HFFc6 (cell line): ENCODE measurements around the gene PRKCD. TPM values are rescaled to one million over a fixed set of nuclear protein-coding genes. Genes with fewer than 3 reads are reported as not detected.

Experiments
- DNase-seq: peaks from one replicate; pipeline ENCODE4 v3.0.0-alpha.2; 2018
- H3K27ac Mint-ChIP-seq: 2 replicates; pipeline ENCODE4 v1.8.0; 2020; ENCODE audit warnings: mild to moderate bottlenecking, mixed read lengths
- H3K27me3 Mint-ChIP-seq: 2 replicates; pipeline ENCODE4 v1.8.0; 2021; ENCODE audit warnings: mild to moderate bottlenecking, moderate library complexity, mixed read lengths; ENCODE audit not compliant: insufficient read depth
- H3K36me3 Mint-ChIP-seq: 2 replicates; pipeline ENCODE4 v1.8.0; 2021; ENCODE audit warnings: low read depth, mixed read lengths
- H3K4me1 Mint-ChIP-seq: 2 replicates; pipeline ENCODE4 v1.8.0; 2020; ENCODE audit warnings: low read depth, mixed read lengths
- H3K4me3 Mint-ChIP-seq: 2 replicates; pipeline ENCODE4 v1.8.0; 2020; ENCODE audit warnings: mild to moderate bottlenecking, moderate library complexity, mixed read lengths
- H3K9me3 Mint-ChIP-seq: 2 replicates; pipeline ENCODE4 v1.8.0; 2020; ENCODE audit warnings: mild to moderate bottlenecking, mixed read lengths
- total RNA-seq, 6 experiments: library from RNA; stranded (reverse); fragmentation: NEBNext Ultra II Directional; extraction: Animal tissue kit (Norgen Biotek cat#: 25700); gene quantifications; 2 replicates in 1 of 6; 3 replicates in 5 of 6; pipeline ENCODE4 v1.2.3, GENCODE V29; 2021
- TF ChIP-seq, protein P1 (sequence below): fragments of 200-600 bp; sonication (generic); IDR thresholded peaks from 2 replicates; pipeline ENCODE4 v1.5.0; 2021; ENCODE audit warnings: antibody characterized with exemption, mild to moderate bottlenecking

PRKCD gene
- total RNA-seq, 6 experiments from 2014 or later, result 15.5 to 21.9 (median 20.0) TPM

DNA sequence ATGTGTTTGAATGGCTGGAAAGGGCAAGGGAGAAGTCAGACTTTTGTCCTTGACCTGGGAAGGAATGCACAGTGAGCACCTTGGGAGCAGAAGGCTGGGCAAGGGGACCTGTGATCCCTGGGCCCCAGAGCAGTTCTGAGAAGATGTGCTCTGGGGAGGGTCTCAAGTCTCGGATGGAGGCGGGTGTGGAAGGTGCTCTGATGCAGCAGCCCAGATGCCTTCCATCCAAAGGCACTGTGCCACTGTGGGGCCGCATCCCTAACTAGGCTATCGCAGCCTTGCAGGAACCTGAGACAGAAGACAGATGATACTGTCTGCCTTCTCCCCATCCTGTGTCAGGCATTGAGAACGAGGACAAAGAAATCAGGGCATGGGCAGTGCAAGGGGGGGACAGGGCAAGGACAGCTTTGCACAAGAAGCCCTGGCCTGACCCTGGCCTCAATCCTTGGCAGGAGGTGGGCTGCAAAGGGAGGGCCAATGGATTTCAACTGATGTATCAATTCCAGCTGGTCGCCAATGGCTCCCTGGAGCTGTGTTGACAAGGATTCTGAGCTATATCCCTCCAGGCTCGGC lies 14.6 kb upstream of the PRKCD start:
- TF ChIP-seq, protein P1, sequence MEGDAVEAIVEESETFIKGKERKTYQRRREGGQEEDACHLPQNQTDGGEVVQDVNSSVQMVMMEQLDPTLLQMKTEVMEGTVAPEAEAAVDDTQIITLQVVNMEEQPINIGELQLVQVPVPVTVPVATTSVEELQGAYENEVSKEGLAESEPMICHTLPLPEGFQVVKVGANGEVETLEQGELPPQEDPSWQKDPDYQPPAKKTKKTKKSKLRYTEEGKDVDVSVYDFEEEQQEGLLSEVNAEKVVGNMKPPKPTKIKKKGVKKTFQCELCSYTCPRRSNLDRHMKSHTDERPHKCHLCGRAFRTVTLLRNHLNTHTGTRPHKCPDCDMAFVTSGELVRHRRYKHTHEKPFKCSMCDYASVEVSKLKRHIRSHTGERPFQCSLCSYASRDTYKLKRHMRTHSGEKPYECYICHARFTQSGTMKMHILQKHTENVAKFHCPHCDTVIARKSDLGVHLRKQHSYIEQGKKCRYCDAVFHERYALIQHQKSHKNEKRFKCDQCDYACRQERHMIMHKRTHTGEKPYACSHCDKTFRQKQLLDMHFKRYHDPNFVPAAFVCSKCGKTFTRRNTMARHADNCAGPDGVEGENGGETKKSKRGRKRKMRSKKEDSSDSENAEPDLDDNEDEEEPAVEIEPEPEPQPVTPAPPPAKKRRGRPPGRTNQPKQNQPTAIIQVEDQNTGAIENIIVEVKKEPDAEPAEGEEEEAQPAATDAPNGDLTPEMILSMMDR, result no peak
- DNase-seq, result no peak
- H3K4me1 Mint-ChIP-seq, result peaks cover 18% of the 10 kb centered on the region
- no peaks in the 10 kb centered on the region for H3K36me3 Mint-ChIP-seq
- H3K4me3 Mint-ChIP-seq, result no peak overlapping the region
- H3K27ac Mint-ChIP-seq, result no peak overlapping the region
- no peaks in the 10 kb centered on the region for H3K9me3 Mint-ChIP-seq
- H3K27me3 Mint-ChIP-seq, result no peaks in the 10 kb centered on the region; the same call in 1 of the 2 replicates

DNA sequence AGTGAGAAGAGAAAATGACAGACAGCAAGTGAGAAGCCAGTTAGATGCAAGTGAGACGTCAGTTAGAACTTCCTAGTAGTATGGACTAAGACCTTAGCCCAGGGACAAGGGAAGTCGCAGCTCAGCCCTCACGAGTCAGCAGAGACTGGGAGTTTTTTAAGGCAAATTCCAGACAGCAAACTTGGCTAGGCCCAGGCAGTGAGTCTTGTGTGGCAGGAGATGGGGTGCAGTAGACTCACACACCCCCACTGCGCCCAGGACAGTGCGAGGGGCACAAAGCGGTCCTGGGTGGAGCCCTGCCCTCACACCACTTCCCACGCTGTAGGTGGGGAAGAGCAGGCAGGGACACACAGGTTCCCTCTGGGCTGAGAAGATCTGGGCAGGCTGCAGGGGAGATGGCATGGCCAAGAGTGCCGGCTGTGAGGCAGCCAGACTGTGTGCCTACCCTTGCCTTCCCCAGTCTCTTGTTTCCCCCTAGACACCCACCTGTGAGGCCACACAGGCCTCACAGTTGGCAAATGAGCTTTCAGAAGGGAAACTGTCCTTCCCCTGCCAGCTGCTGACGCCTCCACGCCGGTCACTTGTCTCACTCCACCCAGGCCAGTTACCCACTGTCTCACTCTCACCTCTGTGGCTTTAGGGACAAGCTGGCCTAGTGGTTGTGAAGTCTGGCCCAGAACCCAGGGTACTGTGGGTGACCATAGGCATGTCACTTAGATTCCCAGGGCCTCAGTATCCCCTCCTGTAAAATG lies 13.7 kb upstream of the PRKCD start:
- TF ChIP-seq, protein P1, result no peak
- Mint-ChIP-seq H3K27ac (no peak overlapping the region), H3K4me3 (no peak overlapping the region), H3K36me3 (no peaks in the 10 kb centered on the region), H3K27me3 (no peaks in the 10 kb centered on the region; the same call in 1 of the 2 replicates), H3K4me1 (peaks cover 18% of the 10 kb centered on the region), H3K9me3 (no peaks in the 10 kb centered on the region)
- DNase-seq, result no peak

DNA sequence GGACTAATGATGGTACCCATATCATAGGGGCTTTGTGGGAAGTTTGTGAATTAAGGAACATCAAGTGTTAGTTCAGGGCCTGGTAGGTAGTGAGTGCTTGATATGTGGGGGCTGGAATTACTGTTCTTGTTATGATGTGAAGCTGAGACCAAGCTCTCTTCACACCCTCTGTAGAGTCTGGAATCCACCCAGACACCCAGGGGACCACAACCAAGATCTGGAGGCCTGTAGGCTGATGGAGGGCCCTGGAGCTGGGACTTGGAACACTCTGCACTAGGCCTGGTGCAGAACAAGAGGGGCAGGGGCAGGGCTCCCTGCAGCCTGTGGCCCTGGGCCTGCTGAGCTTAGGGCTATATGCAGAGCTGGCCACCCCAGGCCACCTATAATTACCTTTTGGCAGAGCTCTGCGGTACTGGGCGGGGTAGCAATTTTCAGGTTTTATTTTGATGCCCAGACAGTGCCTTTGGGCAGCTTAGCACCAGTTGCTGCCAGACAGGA lies 13.1 kb upstream of the PRKCD start:
- H3K9me3 Mint-ChIP-seq, result no peaks in the 10 kb centered on the region
- no peaks in the 10 kb centered on the region for H3K36me3 Mint-ChIP-seq
- H3K4me3 Mint-ChIP-seq, result no peak overlapping the region
- H3K27ac Mint-ChIP-seq, result no peak overlapping the region
- H3K27me3 Mint-ChIP-seq, result peaks cover 2% of the 10 kb centered on the region; the same call in 1 of the 2 replicates
- TF ChIP-seq, protein P1, result no peak
- no peak for DNase-seq
- H3K4me1 Mint-ChIP-seq, result peaks cover 18% of the 10 kb centered on the region

DNA sequence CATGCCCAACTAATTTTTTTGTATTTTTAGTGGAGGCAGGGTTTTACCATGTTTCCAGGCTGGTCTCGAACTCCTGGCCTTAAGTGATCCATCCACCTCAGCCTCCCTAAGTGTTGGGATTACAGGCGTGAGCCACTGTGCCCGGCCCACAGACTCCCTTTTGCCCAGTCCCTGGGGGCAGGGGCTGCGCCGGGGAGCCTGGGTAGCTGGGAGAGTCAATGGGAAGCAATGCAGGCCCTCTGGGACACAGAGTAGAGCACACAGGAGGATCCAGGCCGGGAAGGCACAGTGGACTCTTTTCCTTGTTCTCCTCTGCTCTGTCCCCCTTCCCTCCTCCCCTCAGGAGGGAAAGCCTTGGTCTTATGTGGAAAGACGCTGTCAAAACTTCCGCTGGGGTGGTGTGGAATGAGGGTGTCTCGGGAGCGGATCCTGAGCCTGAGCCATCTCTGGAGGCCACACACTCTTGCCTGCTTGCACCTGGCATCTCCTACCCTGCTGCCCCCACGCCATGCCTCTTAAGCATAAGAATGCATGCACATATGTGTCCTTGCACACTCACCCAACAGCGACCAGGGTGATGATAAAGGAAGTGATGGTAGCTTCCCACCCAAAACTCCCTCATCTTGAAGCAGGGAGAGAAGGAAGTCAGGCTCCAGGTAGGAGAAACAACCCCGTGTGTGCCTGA lies 11.9 kb upstream of the PRKCD start:
- peaks cover 18% of the 10 kb centered on the region for H3K4me1 Mint-ChIP-seq
- H3K27me3 Mint-ChIP-seq, result peaks cover 6% of the 10 kb centered on the region
- no peaks in the 10 kb centered on the region for H3K36me3 Mint-ChIP-seq
- DNase-seq, result no peak
- no peaks in the 10 kb centered on the region for H3K9me3 Mint-ChIP-seq
- H3K27ac Mint-ChIP-seq, result no peak overlapping the region
- TF ChIP-seq, protein P1, result no peak
- no peak overlapping the region for H3K4me3 Mint-ChIP-seq

GRCh38 chr3:53149699-53150098 lies 11.3 kb upstream of the PRKCD start:
- Mint-ChIP-seq H3K4me1 (peaks cover 18% of the 10 kb centered on the region), H3K4me3 (no peak overlapping the region), H3K27me3 (peaks cover 8% of the 10 kb centered on the region), H3K27ac (no peak overlapping the region), H3K9me3 (no peaks in the 10 kb centered on the region), H3K36me3 (no peaks in the 10 kb centered on the region)
- TF ChIP-seq, protein P1, result no peak
- no peak for DNase-seq
